OCI-LY1 (cell line): ENCODE data around the gene PDE6A.

Experiments
- H2AFZ ChIP-seq: fragments of 200-600 bp; sonication (generic), shearing (Covaris generic); 2 replicates; pipeline ENCODE4 v1.6.0; 2014; ENCODE audit warnings: antibody characterized with exemption, mild to moderate bottlenecking, low read length
- H3F3A ChIP-seq: fragments of 200-600 bp; sonication (generic), shearing (Covaris generic); 2 replicates; pipeline ENCODE4 v1.6.0; 2014; ENCODE audit warnings: mild to moderate bottlenecking, antibody characterized with exemption, low read length, moderate library complexity; ENCODE audit not compliant: insufficient read depth
- H3K27ac ChIP-seq: fragments of 200-600 bp; sonication (generic); 2 replicates; pipeline ENCODE4 v1.5.1; 2014; ENCODE audit warnings: low read length, mixed run types, mild to moderate bottlenecking, low read depth; ENCODE audit not compliant: poor library complexity, severe bottlenecking
- H3K27me3 ChIP-seq: fragments of 200-600 bp; sonication (generic); 2 replicates; pipeline ENCODE4 v1.6.0; 2014; ENCODE audit warnings: antibody characterized with exemption, mild to moderate bottlenecking, low read length, moderate library complexity; ENCODE audit not compliant: insufficient read depth
- H3K36me3 ChIP-seq: fragments of 200-600 bp; sonication (generic); 2 replicates; pipeline ENCODE4 v1.6.1; 2014; ENCODE audit warnings: mild to moderate bottlenecking, antibody characterized with exemption, low read length, moderate library complexity, mixed read lengths; ENCODE audit not compliant: insufficient read depth
- H3K4me1 ChIP-seq: fragments of 200-600 bp; sonication (generic); 2 replicates; pipeline ENCODE4 v1.5.1; 2014; ENCODE audit warnings: mild to moderate bottlenecking, low read length, moderate library complexity; ENCODE audit not compliant: insufficient read depth, severe bottlenecking
- H3K4me2 ChIP-seq: fragments of 200-600 bp; sonication (generic), shearing (Covaris generic); 2 replicates; pipeline ENCODE4 v1.6.1; 2014; ENCODE audit warnings: low read length
- H3K4me3 ChIP-seq: fragments of 200-600 bp; sonication (generic); 2 replicates; pipeline ENCODE4 v1.5.1; 2014; ENCODE audit warnings: low read length, low read depth, mild to moderate bottlenecking, mixed read lengths; ENCODE audit not compliant: poor library complexity, severe bottlenecking
- H3K79me2 ChIP-seq: fragments of 200-600 bp; shearing (Covaris generic); 2 replicates; pipeline ENCODE4 v1.6.1; 2016; ENCODE audit warnings: mixed run types, low read length, mixed read lengths; ENCODE audit not compliant: insufficient read depth
- H3K9ac ChIP-seq: fragments of 200-600 bp; sonication (generic), shearing (Covaris generic); 2 replicates; pipeline ENCODE4 v1.6.1; 2014; ENCODE audit warnings: mild to moderate bottlenecking, low read length, mixed read lengths
- H3K9me2 ChIP-seq: fragments of 200-600 bp; sonication (generic), shearing (Covaris generic); 2 replicates; pipeline ENCODE4 v1.6.1; 2014; ENCODE audit warnings: low read depth, mild to moderate bottlenecking, low read length, mixed read lengths
- H3K9me3 ChIP-seq: fragments of 200-600 bp; shearing (Covaris generic); 2 replicates; pipeline ENCODE4 v1.6.1; 2014; ENCODE audit warnings: low read length, mixed read lengths
- H4K20me1 ChIP-seq: fragments of 200-600 bp; sonication (generic), shearing (Covaris generic); 2 replicates; pipeline ENCODE4 v1.6.0; 2016; ENCODE audit warnings: mild to moderate bottlenecking, low read length; ENCODE audit not compliant: insufficient read depth
- EZH2 ChIP-seq: fragments of 200-600 bp; sonication (generic), shearing (Covaris generic); IDR thresholded peaks from 2 replicates; pipeline ENCODE4 v1.8.0; 2017; ENCODE audit warnings: borderline replicate concordance, mixed run types, mild to moderate bottlenecking, antibody characterized with exemption, low read length, moderate library complexity, mixed read lengths
- TF ChIP-seq, protein P1 (sequence below): fragments of 200-600 bp; sonication (generic), shearing (Covaris generic); IDR thresholded peaks from 2 replicates; pipeline ENCODE4 v1.5.1; 2017; ENCODE audit warnings: mild to moderate bottlenecking, antibody characterized with exemption, low read length, moderate library complexity, mixed read lengths

Gene PDE6A

DNA sequence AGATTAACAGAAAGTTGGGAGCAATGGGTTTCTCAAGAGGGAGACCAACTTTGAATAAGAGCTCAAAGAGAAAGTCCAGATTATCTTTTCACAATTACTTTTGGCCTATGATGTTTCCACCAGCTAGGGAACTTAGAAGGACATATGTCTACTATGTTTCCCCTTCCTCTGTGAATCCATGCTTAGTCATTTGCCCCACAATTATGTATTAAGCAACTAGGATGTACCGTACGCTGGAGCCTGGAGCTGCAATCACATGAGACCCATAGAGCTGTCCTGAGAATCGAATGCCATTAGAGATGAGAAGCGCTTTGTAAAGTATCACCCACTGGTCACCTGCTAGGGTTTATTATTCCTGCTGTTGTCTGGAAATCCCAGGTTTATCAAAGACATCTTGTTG is 78.8 kb downstream of the PDE6A start:
- H3K4me3 ChIP-seq = no peak overlapping the region
- TF ChIP-seq, protein P1, sequence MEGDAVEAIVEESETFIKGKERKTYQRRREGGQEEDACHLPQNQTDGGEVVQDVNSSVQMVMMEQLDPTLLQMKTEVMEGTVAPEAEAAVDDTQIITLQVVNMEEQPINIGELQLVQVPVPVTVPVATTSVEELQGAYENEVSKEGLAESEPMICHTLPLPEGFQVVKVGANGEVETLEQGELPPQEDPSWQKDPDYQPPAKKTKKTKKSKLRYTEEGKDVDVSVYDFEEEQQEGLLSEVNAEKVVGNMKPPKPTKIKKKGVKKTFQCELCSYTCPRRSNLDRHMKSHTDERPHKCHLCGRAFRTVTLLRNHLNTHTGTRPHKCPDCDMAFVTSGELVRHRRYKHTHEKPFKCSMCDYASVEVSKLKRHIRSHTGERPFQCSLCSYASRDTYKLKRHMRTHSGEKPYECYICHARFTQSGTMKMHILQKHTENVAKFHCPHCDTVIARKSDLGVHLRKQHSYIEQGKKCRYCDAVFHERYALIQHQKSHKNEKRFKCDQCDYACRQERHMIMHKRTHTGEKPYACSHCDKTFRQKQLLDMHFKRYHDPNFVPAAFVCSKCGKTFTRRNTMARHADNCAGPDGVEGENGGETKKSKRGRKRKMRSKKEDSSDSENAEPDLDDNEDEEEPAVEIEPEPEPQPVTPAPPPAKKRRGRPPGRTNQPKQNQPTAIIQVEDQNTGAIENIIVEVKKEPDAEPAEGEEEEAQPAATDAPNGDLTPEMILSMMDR = no peak
- TF ChIP-seq EZH2 = no peak
- H3K79me2 ChIP-seq = no peaks in the 10 kb centered on the region
- no peaks in the 10 kb centered on the region for H3F3A ChIP-seq
- no peaks in the 10 kb centered on the region for H3K9me2 ChIP-seq
- no peaks in the 10 kb centered on the region for H3K9me3 ChIP-seq
- H3K4me1 ChIP-seq = peaks cover 8% of the 10 kb centered on the region
- H3K27ac ChIP-seq = no peak overlapping the region
- no peak overlapping the region for H3K4me2 ChIP-seq
- H3K27me3 ChIP-seq = no peaks in the 10 kb centered on the region
- H2AFZ ChIP-seq = no peak overlapping the region
- H3K36me3 ChIP-seq = no peaks in the 10 kb centered on the region
- no peaks in the 10 kb centered on the region for H4K20me1 ChIP-seq
- no peak overlapping the region for H3K9ac ChIP-seq

DNA sequence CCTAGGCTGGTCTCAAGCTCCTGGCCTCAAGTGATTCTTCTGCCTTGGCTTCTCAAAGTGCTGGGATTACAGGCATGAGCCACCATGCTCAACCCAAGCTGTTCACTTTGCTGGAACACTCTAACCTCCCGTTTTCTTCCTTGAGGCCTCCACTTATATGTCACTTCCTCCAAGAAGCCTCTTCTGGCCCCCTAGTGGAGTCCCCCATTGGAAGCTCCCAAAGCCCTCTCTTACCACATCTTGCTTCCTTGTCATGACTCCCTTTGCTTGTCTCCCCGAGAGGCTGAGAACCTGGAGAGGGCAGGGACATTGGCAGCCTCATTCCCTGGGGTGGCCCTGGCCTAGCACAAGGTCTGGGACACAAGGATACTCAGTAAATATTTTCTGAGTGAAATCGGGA is 80.8 kb downstream of the PDE6A start:
- Histone ChIP-seq H3K79me2 (no peaks in the 10 kb centered on the region), H3F3A (no peaks in the 10 kb centered on the region), H2AFZ (no peak overlapping the region), H3K9ac (no peak overlapping the region), H3K4me2 (no peak overlapping the region), H4K20me1 (no peaks in the 10 kb centered on the region), H3K36me3 (no peaks in the 10 kb centered on the region), H3K4me3 (no peak overlapping the region), H3K9me2 (no peaks in the 10 kb centered on the region), H3K27me3 (no peaks in the 10 kb centered on the region), H3K4me1 (peaks cover 13% of the 10 kb centered on the region), H3K9me3 (no peaks in the 10 kb centered on the region), H3K27ac (no peak overlapping the region)
- TF ChIP-seq, protein P1 = no peak; the same call in 1 of the 2 replicates
- TF ChIP-seq EZH2 = no peak

DNA sequence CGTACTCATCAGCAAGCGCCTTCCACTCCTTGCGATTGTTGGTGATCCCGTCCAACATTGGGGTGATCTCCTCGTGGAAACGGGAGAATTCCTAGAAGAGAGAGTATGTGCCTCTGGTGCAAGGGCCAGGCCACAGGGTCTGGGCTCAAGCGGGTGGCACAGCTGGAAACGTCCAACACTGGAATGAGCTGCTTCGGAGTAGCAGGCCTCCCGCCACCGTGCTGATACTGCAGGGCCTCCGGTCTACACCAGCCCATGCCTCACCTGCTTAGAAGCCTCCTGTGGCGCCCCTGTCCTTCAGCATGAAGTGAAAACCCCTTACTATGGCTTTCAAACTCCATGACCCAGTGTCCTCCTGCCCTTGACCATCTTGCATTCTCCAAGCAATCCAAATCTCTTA is 81.4 kb downstream of the PDE6A start:
- Histone ChIP-seq H3F3A (no peaks in the 10 kb centered on the region), H3K4me2 (no peak overlapping the region), H3K79me2 (no peaks in the 10 kb centered on the region), H3K4me3 (no peak overlapping the region), H4K20me1 (no peaks in the 10 kb centered on the region), H3K9ac (no peak overlapping the region), H3K27me3 (no peaks in the 10 kb centered on the region), H3K27ac (no peak overlapping the region), H2AFZ (no peak overlapping the region), H3K9me3 (no peaks in the 10 kb centered on the region), H3K9me2 (no peaks in the 10 kb centered on the region), H3K36me3 (no peaks in the 10 kb centered on the region), H3K4me1 (peaks cover 13% of the 10 kb centered on the region)
- no peak for TF ChIP-seq EZH2
- TF ChIP-seq, protein P1 = no peak
